GM19328 (cell line): ENCODE data around the gene LRFN5.
"Not testable (repeated sequence)": the region's sequence is repeated elsewhere in the genome, so short reads cannot be mapped to it uniquely, and the experiment has no call there.

Experiments used
- ATAC-seq: cut with Tn5 transposase; IDR thresholded peaks from one replicate; pipeline ENCODE4 v1.9.1; 2021; ENCODE audit warnings: mild to moderate bottlenecking, moderate library complexity; ENCODE audit not compliant: unreplicated experiment

The LRFN5 gene

DNA sequence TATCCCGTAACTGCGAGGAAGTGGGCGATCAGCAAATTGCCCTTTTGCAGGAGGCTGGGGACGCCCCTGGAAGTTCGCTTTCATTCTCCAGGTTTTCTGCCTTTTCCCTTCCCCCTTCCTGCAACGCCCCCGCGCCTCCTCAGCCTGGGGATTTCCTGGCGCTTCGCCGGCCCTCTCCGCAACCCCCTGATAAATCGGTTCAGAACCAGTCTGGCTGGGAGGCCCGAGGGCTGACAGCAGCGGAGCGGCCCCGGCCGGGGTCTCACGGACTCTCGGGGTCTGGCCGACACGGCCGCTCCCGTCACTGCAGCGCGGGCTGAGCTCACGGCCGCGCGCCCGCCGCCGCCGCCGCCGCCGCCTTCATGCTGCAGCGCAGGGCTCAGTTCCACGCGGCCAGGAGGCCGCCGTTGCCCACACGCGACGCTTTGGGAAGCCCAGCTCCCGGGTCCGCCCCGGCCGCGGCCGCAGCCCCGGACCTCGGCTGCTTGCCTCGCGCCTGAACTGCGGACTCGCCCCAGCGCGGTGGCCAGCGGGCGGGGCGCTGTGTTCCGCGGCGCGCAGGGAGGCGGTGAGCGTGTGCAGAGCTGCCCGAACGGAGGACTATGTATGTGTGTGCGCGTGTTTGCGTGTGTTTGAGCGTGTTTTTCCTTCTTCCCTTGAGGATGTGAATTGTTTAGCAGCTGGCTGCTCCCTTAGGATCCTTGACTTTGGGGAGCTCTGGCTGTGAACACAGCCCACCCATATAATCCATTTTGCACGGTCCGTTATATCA, at the start of gene LRFN5:
TSS of gene LRFN5 (plus strand) at position 345 of the 772 bp plus-strand sequence.
- no peak for ATAC-seq

DNA sequence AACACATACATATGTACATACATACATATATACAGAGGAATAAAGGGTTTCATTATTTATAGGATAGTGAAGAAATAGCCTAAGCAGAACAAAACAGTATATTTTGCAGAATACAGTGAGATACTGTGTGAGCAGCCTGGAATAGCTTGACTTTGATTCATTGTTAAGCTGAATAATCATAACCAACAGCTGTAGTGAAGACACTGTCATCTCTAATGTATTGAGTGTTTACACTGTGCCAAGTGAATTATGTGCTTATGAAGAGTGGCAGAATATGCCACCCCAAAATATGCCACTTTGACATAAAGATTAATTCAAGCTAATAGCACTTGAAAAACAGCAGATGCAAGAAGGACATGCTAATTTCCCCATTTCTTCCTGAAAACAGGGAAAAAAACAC, 48.2 kb upstream of the LRFN5 start:
- no peak for ATAC-seq

DNA sequence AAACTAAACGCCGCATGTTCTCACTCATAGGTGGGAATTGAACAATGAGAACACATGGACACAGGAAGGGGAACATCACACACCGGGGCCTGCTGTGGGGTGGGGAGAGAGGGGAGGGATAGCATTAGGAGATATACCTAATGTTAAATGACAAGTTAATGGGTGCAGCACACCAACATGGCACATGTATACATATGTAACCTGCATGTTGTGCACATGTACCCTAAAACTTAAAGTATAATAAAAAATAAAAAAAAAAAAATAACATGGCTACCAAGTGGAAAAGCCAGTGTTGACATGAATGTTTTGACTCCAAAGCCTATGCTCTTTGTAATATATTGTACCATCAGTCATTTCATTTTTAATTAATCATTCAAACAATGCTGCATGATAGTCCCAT, 39.8 kb upstream of the LRFN5 start:
- not testable (repeated sequence) for ATAC-seq

DNA sequence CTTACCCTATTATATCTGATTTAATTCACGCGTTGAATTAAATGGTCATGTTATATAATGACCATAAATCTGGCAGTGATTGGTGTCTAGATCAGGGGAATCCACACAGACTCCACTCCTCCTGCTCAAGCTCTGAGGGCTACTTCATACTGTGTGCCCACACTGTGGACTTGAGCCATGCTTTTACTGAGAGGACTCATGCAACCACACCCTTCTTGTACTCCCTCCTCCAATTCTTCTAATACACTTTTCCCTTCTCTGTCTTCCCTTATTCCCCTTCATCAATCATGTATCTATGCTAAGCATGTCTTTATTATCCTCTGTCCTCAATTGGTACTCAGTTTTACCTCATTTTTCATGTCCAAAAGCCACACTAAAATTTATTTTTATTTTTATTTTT, 37.7 kb upstream of the LRFN5 start:
- ATAC-seq = no peak

DNA sequence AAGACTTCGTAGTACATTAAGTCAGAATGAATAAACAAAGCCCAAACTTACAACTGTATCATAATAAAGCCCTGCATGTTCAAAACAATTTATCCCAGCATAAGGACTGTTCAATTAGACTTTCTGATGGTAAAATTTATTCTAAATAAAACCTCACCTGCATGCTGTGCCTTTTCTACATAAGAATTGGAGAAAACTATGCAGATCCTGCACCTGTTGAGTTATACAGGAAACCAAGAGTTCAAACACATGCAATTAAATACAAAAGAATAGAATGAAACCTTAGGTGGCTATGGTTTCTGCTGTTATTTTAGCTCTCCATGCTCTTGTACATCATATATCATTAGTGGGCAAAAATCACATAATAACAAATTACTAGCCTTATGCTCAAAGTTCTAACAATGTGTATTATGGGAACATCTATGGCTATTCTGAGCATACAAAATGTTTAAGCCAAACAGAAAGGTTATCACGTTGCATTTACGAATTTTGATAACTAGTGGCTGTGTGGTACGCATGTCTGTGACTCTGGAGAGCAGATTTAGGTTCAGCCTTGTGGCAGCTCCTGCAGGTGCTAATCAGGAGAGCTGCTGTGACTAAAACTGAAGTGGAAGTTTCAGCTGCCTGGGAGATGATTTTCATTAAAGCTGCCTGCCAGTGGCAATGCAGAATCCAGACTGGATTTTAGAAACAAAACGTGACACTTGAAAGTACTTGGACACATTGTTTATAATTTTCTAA, 36.1 kb upstream of the LRFN5 start:
- no peak for ATAC-seq

DNA sequence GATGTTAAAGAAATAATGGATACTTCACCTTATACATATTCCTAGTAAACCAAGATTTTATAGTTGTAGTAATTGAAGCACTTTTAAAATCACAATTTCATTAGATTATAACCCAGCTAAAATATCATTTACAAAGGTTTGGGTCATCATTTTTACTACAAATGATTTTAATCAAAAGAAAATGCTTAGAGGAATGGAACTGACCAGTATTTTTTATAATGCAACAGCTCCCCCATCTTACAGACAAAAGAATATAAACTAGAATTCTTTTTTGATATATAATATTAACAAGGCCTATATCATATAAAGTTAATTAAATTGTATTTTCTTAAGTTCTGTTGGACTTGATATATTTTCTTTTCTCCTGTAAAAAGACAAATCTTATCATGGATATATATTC, 20.4 kb upstream of the LRFN5 start:
- no peak for ATAC-seq

DNA sequence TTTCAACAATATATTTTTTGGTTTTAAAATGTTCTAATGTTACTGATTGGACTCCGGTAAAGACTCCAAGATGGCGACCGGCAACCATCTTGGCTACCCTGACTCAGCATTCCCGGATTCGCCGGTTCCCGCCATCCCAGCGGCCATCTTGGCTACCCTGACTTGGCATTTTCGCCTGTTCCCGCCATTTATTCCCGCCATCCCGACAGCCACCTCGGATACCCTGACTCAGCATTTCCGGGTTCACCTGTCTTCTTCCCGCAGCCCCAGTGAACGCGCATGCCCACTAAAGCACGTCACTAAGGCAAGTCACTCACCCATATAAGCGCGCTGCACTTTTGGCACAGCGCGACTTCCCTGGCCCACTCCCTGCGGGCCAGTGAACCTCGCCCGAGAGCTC, 9.0 kb upstream of the LRFN5 start:
- ATAC-seq = no peak

DNA sequence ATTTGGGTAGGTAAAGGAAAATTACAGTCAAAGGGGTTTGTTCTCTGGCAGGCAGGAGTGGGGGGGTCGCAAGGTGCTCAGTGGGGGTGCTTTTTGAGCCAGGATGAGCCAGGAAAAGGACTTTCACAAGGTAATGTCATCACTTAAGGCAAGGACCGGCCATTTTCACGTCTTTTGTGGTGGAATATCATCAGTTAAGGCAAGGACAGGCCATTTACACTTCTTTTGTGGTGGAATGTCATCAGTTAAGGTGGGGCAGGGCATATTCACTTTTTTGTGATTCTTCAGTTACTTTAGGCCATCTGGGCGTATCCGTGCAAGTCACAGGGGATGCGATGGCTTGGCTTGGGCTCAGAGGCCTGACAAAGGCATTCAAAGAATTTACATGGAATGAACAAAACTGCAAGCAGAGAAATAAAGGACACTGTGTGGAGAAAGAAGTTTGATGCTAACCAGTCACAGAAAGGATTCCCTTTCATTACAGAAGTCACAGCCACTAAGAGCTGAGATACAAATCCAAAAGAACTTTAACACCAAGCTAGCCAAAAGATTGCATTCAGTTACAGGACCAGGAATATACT, 6.8 kb upstream of the LRFN5 start:
- ATAC-seq = not testable (repeated sequence)

DNA sequence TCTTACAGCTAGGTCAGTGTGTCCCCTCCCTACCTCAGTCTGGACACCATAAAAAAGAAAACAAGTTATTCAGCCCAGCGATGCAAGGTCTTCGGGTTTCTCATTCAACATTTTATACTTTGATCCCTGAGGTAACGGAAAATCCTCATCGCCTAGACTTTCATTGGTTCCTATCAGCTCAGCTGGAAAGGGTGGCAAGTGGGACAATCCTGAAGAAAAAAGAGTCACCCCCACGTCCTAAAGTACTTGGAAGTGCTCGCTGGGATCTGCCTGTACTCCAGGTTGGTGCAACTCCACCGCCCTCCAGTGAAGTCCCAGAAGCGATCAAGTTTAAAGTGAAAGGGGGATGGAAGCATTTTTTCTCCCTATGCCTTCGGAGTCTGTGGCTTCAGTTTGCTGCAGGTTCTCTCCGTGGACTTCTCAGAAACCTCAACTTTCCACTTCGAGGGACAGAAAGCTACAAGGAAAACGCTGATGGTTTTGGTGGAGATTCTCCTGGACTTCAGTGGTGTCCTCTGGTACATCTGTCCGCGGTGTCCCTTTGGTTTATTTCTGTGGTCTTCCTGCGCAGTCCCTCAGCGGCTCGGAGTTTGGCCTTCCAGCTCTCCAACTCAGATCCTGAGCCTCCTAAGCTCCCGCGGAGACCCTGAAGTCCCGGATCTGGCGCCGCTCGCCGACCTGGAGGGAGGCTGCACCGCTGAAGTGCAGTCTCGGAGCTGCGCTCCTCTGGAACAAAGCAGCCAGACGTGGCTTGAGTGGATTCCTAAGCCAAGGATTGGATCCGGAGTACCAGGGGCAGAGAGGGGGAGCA, 1.8 kb upstream of the LRFN5 start:
- ATAC-seq = no peak

DNA sequence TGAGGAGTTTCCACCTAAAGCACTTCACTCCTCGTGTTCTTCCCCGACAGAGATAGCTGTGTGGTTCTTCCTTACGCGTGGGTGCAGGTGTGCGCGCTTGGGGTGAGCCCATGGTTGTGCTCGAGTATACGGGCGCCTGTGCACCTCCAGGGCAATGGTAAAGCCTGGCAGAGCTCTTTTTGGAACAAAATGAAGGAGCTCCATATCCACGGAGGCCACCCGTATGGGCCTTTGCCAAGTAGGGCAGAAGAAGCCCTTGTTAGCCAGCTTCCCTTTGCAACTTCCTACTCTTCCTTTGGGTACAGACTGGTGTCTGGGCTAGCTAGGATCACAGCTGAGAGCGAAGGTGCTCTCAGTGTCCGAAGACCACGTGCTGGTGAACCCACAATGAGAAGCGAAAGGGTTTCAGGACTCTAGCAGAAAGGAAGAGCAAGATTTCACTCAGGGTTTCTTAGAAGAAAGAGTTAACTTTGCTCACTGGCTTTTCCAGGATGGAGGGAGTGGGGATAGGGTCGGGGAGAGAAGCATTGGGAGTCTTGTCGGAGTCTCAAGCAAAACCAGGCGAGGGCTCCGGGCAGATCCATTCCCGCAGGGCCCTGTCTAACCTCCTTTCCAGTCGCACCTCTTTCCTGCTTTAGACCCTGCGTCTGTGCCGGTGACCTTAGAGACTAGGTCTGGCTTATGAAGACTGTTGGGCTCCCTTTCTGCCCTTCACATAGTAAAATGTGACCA, 960 bp upstream of the LRFN5 start:
- ATAC-seq = no peak

DNA sequence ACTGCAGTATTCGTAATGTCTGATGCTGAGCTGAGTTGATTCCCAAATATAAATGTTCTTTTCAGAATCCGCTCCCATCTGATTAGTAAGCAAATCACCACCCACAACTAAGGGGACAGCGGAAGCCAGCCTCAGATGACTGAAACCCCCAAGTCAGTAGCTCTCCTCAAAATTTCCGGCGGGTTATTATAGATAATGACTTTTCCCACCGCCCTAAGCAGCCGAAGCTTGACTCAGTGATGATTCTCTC, 469 bp upstream of the LRFN5 start:
- ATAC-seq = no peak

DNA sequence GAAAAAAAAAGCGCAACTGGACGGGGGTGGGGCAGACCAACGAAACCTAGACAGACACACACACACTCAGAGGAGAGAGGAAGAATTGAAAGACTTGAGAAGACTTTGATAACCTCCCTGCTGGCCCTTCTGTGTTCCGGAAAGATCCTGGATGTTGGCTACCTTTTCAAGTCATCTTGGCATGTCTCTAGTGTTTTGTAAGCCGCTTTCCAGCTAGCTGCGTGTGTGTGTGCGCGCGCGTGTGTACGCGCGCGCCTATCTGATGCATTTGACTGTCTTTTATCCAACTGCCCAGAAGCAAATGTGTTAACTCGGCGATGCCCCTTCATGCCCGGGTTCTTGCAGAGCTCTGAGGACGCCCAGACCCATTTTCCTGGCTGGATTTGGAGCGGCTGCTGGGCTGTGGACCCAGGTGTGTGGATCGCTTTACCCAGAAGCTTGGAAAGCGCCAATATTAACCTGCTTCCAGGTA, 664 bp downstream of the LRFN5 start:
- no peak for ATAC-seq

DNA sequence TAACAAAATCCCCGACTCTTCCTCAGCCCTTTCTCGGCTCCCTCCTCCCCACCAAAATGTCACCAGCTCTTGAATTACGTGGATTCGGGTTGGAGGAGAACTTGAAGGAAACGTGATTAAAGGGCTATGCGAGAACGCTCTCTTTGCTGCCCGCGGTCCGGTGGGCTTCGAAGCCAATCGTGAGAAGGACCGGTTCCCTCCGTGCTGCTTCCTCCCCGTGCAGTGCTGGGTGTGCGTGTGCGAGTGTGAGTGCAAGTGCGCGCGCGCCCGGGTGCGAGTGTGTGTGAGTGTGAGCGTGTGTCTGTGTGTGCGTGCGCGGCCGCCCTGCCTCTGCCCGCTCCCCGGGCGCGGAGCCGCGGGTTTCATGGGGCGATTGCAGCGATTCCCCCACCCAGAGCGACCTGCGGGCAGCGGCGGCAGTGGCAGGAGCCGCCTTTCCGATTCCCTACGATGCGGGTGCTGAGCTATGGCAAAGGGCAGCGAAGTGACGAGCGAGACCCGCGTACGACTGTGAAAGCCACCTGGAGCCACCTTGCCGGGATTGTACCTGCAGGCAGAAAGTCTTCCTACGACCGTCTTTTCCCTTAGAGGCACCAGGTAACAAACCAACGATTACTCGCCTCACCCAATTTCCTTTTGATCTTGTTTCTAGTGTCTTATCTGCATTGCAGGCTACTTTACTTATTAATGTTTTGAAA, 1.4 kb downstream of the LRFN5 start:
- no peak for ATAC-seq

DNA sequence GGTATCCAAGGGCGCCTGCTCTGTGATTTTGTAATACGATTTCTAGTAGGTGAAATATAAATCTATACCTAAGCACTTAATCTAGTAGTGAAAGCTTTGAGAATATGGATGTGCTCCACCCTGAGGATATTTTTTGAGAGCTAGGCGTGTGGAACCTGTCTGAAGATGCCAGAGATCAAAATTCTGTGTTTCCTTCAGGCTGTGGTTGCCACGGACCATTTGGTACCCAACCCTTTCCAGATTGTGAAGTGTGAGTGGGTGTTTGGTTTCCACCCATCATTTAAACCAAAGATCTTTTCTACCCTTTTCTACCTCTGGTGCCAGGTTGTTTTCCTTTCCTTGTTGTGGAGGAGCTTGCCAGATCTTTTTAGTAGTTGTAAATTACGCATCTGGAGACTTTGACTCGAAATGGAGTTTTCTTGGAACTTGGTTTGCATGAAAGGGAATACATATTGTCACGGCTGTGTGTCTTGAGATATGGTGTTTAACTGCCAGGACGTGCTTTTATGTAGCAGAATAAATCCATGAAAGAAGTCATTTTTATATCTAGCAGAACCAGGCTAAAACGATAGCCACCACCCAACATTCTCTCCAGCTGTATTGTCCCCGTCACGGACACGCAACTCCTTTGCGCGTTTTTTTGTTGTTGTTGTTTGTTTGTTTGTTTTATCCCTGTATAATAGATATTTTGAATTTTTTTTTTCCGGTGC, 2.2 kb downstream of the LRFN5 start:
- no peak for ATAC-seq

DNA sequence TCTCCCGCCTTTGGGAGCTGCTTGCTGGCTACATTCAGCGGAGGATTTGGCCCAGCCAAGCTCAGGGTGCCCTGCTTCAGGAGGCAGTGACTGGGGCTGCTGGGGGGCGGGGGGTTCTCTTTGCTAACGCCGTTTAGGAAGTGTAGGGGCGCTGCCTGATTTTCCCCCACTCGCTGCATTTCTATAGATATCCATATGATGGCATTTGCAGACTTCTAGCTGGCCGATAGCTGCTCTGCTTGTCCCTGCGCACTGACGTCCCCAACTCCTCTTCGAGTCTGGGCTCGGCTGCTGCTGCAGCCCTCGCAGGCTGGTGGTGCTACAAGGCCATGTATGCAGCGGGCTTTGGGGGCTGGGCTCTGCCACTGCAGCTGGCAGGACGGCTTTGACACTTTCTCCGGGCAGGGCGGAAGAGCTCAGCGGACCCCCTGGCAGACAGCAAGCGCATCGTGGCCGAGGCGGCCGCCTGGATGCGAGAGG, 3.1 kb downstream of the LRFN5 start:
- no peak for ATAC-seq

DNA sequence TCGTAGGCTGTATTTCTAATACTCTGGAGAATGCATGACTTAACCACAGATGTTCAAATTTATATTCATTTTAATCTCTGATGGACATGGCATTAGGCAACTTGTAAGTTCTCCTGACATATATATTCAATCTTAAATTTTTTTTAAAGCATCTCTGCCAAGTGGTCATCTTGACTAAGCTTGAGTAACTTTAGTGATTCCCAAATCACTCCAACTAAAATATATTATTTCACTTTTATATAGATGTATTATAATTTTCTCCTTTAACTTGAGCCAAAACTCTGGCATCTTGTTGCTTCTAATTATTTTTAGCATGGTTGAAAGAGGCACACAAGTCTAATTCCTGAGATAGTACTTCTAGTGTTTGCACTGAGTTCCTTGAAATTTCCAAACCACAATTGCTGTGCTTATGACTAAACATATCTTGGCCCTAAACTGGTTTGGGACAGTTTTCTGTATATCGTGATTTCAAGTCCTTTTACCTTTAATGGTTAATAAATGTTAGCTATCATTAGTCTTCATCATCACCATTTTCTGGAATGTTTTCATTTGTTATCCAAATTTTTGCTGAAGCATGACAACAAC, 8.4 kb downstream of the LRFN5 start:
- no peak for ATAC-seq

DNA sequence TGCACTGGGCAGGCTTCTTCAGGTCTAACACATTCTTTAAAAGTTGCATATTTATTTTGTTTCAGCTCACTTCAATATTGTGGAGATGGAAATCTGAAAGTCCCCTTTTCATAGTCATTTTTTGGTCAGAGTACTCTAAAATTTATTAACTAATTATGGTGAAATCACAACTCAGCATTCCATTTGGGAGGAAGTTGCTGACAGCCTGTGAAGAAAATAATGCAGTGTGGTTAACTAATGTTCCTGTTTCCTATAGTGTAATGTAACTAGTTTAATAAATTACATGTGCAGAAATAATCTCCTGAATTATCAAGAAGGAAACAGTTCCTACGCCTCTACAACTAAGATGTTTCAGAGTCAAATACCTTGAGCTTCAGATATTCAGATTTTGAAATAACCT, 17.1 kb downstream of the LRFN5 start:
- ATAC-seq = no peak

DNA sequence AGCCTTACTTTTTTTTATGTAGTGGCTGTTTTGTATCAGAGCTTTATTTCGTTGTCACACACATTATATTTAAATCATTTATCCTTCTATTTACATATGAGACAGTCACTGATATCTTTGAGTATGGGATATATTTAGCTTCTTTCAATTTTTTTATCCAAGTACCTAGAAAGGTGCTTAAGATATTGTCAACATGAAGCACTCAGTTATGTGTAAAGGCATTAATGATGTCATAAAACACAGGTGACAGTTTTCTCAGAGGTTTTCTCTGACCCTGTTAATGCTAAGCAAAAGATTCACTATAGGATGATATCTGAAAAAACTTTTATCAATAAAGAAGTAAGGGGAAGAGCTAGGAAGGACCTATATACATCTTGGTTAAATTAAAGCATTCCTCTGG, 23.2 kb downstream of the LRFN5 start:
- ATAC-seq = no peak

DNA sequence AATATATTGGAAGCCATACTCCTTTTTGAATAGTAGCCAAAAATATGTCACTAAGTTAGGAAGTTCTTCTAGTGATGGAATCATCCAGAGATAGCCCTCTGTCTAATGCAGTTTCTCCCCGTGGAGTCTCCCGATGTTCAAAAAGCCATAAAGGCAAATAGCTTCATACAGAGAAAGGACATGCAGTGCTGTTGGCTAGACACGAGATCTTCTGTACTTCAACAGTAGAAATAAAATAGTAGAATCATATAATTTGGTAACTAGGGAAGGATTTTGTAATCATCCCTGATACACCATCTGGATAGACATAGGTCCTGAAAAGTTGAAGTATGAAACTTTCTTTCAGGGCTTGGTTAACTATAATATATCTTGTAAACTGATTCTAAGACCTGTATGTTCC, 27.6 kb downstream of the LRFN5 start:
- no peak for ATAC-seq
